ENCODE data around the gene CRYBG1. TPM values are rescaled to one million over a fixed set of nuclear protein-coding genes. Genes with fewer than 3 reads are reported as not detected.

The CRYBG1 gene, protein sequence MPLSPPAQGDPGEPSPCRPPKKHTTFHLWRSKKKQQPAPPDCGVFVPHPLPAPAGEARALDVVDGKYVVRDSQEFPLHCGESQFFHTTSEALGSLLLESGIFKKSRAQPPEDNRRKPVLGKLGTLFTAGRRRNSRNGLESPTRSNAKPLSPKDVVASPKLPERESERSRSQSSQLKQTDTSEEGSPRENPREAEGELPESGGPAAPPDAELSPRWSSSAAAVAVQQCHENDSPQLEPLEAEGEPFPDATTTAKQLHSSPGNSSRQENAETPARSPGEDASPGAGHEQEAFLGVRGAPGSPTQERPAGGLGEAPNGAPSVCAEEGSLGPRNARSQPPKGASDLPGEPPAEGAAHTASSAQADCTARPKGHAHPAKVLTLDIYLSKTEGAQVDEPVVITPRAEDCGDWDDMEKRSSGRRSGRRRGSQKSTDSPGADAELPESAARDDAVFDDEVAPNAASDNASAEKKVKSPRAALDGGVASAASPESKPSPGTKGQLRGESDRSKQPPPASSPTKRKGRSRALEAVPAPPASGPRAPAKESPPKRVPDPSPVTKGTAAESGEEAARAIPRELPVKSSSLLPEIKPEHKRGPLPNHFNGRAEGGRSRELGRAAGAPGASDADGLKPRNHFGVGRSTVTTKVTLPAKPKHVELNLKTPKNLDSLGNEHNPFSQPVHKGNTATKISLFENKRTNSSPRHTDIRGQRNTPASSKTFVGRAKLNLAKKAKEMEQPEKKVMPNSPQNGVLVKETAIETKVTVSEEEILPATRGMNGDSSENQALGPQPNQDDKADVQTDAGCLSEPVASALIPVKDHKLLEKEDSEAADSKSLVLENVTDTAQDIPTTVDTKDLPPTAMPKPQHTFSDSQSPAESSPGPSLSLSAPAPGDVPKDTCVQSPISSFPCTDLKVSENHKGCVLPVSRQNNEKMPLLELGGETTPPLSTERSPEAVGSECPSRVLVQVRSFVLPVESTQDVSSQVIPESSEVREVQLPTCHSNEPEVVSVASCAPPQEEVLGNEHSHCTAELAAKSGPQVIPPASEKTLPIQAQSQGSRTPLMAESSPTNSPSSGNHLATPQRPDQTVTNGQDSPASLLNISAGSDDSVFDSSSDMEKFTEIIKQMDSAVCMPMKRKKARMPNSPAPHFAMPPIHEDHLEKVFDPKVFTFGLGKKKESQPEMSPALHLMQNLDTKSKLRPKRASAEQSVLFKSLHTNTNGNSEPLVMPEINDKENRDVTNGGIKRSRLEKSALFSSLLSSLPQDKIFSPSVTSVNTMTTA (N-terminal part only)
- 1.1 TPM in 2 replicates for total RNA-seq (2012; rRNA removed)
- 0.32 and 0.38 TPM in 2 replicates for polyA plus RNA-seq (2012; rRNA removed)
- polyA plus RNA-seq (2012; cell fraction: cytosol; rRNA removed): 0.09 and 0.12 TPM in 2 replicates
- polyA plus RNA-seq (2012; cell fraction: nucleus; rRNA removed; ENCODE audit: low replicate concordance): 0.14 and 0.50 TPM in 2 replicates
- percentile 44 among the genes with signal in this experiment for Bru-seq, nascent RNA
- BruChase-seq, experiment 1, labeled RNA remaining after a 6-hour chase: percentile 43 among the genes with signal in this experiment
- percentile 44 among the genes with signal in this experiment for BruChase-seq, experiment 2, labeled RNA remaining after a 2-hour chase
- long read RNA-seq, partial matches to known transcripts: 8 of 10 reads
- long read RNA-seq, other reads (novel, unspliced or antisense): 2 of 10 reads

DNA sequence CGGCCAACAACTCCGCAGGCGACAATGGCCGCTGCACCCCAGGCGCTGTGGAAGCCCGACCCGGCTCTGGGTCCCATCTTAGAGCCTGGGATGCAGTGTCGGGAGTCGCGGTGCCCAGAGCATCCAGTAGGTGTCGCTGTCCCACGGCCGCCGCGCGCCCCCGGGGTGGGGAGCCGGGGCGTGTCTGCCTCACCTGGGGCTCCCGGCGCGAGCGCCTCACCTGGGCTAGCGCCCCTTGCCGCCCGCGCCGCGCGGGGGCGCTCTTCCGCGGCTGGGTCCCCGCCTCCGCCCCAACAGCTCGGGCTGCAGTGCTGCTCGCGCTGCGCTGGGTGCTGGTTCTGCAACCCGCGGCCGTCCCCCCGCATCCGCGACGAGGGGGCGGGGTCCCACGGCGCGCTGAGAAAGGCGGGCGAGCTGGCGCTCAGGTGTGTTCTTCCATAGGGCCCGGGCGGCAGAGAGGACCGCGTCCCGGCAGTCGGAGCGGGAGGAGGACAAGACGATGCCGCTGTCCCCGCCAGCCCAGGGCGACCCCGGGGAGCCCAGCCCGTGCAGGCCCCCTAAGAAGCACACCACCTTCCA lies at the start of gene CRYBG1:
Gene CRYBG1, plus strand, starts transcription at position 308 of the 579 bp plus-strand sequence. Its CDS starts 192 bp downstream, at position 500.
- ChIA-PET CTCF (interaction anchor here (0.7 to 1.1 kb wide), 3 partner anchors 11 to 625 kb away, joined by 3 read pairs; no protein-coding TSS in a partner anchor), POLR2A (ENCODE audit: unreplicated experiment) (no interaction called here)
- Histone ChIP-seq H2AK5ac (ENCODE audit: low read depth, low read length) (no peak within 1 kb of the TSS), H2BK5ac (ENCODE audit: low read depth, low read length, poor library complexity, severe bottlenecking) (no peak within 1 kb of the TSS), H3K27me3 (ENCODE audit: control insufficient read depth, insufficient read depth, low read length) (peaks cover 28% of the 10 kb centered on the region), H4K8ac (ENCODE audit: low read depth in 2 of 2, low read length in 2 of 2) (no peak within 1 kb of the TSS), H3K14ac (replicated peaks; ENCODE audit: low read depth, low read length) (no peak within 1 kb of the TSS), H3K18ac (ENCODE audit: low read depth, low read length) (no peak within 1 kb of the TSS), H3K9me3 (ENCODE audit: control insufficient read depth, insufficient read depth, low read length) (no peaks in the 10 kb centered on the region), H3K23ac (ENCODE audit: low read depth, low read length) (no peak within 1 kb of the TSS), H2AFZ (replicated peaks; ENCODE audit: low read length, poor library complexity) (peak within 1 kb of the TSS; percentile 91), H2BK20ac (ENCODE audit: low read depth, low read length) (no peak within 1 kb of the TSS), H3K4me2 (ENCODE audit: low read depth, low read length) (peak within 1 kb of the TSS; percentile 77), H4K20me1 (ENCODE audit: insufficient read depth, low read length) (no peaks in the 10 kb centered on the region), H3K4ac (ENCODE audit: low read depth, low read length) (no peak within 1 kb of the TSS), H3K56ac (ENCODE audit: extremely low read depth, insufficient read depth, low read length) (no peak within 1 kb of the TSS), H3K27ac (ENCODE audit: insufficient read depth, low read length) (no peak within 1 kb of the TSS), H2BK15ac (ENCODE audit: low read depth, low read length) (no peak within 1 kb of the TSS), H2BK120ac (ENCODE audit: low read depth, low read length) (no peak within 1 kb of the TSS), H3K9me1 (ENCODE audit: insufficient read depth, low read length) (no peaks in the 10 kb centered on the region), H4K5ac (ENCODE audit: low read depth, low read length) (no peak within 1 kb of the TSS), H3K9ac (ENCODE audit: low read depth, low read length) (no peak within 1 kb of the TSS), H4K91ac (ENCODE audit: insufficient read depth, low read depth, low read length) (no peak within 1 kb of the TSS), H2AK9ac (replicated peaks; ENCODE audit: low read depth, low read length, poor library complexity) (no peak within 1 kb of the TSS), H3K36me3 (ENCODE audit: control insufficient read depth, insufficient read depth, low read length) (no peaks in the 10 kb centered on the region), H3K4me3 (ENCODE audit: insufficient read depth, low read depth, low read length) (peak within 1 kb of the TSS; percentile 9; the same call in 1 of the 2 replicates), H3K79me1 (ENCODE audit: low read depth in 1 of 2, low read length in 2 of 2) (no peaks in the 10 kb centered on the region), H3K4me1 (ENCODE audit: control insufficient read depth, insufficient read depth, low read length) (peaks cover 3% of the 10 kb centered on the region; the same call in 1 of the 2 replicates)
- dilution Hi-C loops (cut with HindIII; ENCODE audit: low sequenced_read_pairs, unreplicated experiment) (no loop called here), in situ Hi-C loops (cut with MboI; ENCODE audit: low sequenced_read_pairs) (no loop called here), intact Hi-C loops (cut with micrococcal nuclease) (loop anchor here (1.0 kb wide), 1 partner anchor 619 kb away; no protein-coding TSS in a partner anchor)
- WGBS, 2 experiments (ENCODE audit: extremely low coverage in 2 of 2, insufficient read length in 1 of 2): 2% methylated on average over 26 of the region's 66 CpGs; no CpG with 5 or more reads in 1 of the 2 experiments
- no TSS peak for BruUV-seq (replicated peaks)
- TF ChIP-seq, protein P1, sequence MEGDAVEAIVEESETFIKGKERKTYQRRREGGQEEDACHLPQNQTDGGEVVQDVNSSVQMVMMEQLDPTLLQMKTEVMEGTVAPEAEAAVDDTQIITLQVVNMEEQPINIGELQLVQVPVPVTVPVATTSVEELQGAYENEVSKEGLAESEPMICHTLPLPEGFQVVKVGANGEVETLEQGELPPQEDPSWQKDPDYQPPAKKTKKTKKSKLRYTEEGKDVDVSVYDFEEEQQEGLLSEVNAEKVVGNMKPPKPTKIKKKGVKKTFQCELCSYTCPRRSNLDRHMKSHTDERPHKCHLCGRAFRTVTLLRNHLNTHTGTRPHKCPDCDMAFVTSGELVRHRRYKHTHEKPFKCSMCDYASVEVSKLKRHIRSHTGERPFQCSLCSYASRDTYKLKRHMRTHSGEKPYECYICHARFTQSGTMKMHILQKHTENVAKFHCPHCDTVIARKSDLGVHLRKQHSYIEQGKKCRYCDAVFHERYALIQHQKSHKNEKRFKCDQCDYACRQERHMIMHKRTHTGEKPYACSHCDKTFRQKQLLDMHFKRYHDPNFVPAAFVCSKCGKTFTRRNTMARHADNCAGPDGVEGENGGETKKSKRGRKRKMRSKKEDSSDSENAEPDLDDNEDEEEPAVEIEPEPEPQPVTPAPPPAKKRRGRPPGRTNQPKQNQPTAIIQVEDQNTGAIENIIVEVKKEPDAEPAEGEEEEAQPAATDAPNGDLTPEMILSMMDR (conservative IDR thresholded peaks at IDR 0.05; ENCODE audit: low read depth, low read length): peak; percentile 56
- TF ChIP-seq FOS (IDR thresholded peaks at IDR 0.05; ENCODE audit: low read depth, low read length) (peak; percentile 13; the same call in 1 of the 2 replicates), RCOR1 (IDR thresholded peaks at IDR 0.05; ENCODE audit: insufficient replicate concordance, low read length) (no peak)
- DNase-seq (no peak), ATAC-seq (ENCODE audit: low read depth) (peak; percentile 93)

Measured in IMR-90 (cell line).